NCI-H187 (cell line): ENCODE results near the gene OSTF1.

Experiments
- DNase-seq, 2 experiments: peaks; one replicate each; lab custom pipeline; 2025; lab: John Stamatoyannopoulos, UW

Gene OSTF1

GRCh38 chr9:75121914-75122558 lies 33.7 kb downstream of the OSTF1 start:
- no peak for DNase-seq

- no peak for DNase-seq
Observed at GRCh38 chr9:75123696-75124095, 35.4 kb downstream of the OSTF1 start.

- no peak for DNase-seq
Observed at GRCh38 chr9:75128535-75128934, 40.2 kb downstream of the OSTF1 start.

DNA sequence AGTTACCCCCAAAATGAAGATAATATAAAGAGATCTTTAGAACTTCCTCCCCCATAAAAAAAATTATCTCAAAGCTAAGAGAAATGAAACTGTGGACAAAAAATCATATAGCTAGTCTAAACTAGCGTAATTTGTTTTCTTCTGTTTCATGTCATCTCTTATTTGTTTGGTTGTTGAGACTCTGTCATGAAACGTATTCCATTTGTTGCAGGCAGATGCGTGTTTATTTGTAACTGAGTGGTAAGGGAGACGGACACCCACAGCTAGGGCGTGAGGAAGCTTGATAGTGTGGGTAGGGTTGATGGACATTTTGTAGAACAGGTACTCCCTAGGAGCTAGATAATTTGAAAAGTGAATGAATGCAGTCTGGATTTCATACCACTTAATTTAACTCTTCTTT lies 41.9 kb downstream of the OSTF1 start:
- no peak for DNase-seq

- DNase-seq, result no peak
Observed at GRCh38 chr9:75130621-75131230, 42.4 kb downstream of the OSTF1 start.

- DNase-seq, result no peak
Observed at GRCh38 chr9:75131700-75132099, 43.4 kb downstream of the OSTF1 start.

- no peak for DNase-seq
Observed at GRCh38 chr9:75132244-75132643, 43.9 kb downstream of the OSTF1 start.

GRCh38 chr9:75133396-75133795 lies 45.1 kb downstream of the OSTF1 start:
- no peak for DNase-seq

DNA sequence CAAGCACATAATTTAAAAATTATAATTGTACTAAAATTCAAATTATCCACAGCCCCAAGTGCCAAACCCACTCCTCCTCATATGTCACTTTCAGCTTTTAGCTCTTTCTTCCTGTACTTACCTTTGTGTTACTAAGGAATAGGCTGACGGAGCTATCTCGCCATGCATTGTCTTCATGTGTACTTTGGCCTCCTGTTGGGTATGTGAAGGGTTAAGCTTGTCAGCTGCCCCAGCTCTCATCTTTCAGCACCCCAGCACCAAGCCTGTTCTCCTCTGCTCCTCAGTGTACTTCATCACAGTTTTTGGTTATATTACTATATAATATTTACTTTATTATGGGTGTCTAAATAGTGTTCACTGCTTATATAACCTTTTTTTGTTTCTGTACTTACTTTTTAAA lies 46.2 kb downstream of the OSTF1 start:
- DNase-seq, result no peak

- DNase-seq, result no peak
Observed at GRCh38 chr9:75138260-75139040, 50.1 kb downstream of the OSTF1 start.

- DNase-seq, result no peak
Observed at GRCh38 chr9:75139201-75139600, 50.9 kb downstream of the OSTF1 start.

DNA sequence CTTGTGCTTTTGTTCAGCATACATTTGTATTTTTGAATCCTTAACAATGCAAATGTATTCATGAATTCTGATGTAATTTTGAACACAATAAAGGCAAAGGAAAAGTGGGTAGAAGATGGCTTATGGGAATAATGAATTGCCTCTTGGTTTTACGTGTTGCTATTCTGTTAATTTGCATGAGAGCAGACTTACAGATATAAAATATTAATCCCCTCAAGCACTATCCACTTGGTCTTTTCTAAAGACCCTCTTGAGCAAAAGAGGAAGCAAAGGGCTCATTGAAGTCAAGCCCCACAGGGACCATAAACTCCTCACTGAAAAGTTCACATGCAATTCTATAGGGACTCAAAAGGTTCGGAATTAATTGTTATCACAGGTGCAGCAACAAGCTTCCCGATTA lies 51.9 kb downstream of the OSTF1 start:
- no peak for DNase-seq

- no peak for DNase-seq
Observed at GRCh38 chr9:75142202-75142601, 53.9 kb downstream of the OSTF1 start.

DNA sequence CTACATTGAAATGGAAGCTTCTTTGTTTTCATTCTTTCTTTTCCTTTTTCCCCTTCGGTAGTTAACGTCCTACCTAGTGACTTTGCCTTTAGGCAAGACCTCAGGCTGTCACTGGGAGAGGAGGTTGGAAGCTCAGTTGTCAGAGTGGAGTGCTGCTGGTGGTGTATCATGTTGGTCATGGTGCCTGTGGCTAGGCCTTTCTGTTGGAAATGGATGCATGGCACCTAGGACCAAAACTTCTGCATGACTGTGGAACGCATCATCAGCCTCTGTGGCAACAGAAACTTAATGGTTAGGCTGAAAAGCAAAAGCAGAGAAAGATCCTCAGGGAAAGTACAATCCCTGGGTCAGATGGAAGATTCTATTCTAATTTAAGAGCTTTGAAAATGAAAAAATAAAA lies 57.9 kb downstream of the OSTF1 start:
- no peak for DNase-seq

DNA sequence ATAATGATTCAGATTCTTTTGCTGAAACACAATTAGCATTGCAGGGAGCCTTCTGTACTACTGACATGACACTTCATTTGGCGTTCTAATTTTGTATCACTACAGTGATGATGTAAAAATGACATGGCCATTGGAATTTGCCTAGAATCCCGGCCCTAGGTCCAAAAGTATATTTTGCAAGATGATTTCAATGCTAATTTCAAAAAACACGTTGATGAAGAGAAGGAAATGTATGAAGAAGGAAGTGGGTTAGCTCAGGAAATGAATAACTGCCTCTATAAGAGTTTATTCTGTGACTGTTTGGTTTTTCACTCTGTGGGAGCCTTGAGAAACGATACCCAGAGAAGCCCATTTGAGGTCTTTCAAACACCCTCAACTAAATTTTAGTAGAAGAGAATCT lies 59.3 kb downstream of the OSTF1 start:
- no peak for DNase-seq

DNA sequence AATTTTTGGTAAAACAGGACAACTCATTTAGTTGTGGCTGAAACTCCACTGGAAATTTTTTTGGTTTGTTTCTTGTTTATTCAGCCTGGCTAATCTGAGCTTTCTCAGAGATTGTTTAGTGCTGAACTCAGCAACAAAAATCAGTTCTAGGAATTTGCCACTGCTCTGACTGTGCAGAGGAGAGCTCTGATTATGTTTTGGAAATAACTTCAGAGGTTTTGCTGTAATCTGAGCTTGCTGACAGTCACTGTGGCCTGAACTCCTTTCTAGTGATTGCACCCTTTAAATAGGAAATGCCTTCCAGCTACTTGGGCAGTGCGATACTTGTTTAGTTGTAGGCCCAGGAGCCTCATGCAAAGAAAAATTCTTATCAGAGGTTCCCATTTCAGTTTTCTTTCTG lies 60.2 kb downstream of the OSTF1 start:
- DNase-seq, result no peak

DNA sequence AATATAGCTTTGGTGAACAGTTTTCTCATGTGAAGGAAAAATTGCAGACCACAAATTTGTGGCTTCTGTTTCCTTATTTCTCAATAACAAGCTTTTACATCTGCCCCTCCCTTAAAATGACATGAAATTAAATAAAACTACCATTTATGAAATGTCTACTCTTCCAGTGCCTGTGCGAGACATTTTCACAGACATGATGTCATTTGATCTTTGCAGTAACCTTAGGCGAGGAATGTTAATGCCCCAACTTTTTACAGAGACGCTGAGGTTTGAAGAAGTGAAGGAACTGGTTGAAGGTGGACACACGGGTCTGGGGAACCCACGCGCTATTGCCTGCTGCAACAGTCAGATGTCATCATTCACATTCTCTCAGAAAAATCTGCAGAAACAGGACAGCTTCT lies 61.5 kb downstream of the OSTF1 start:
- no peak for DNase-seq

- DNase-seq, result no peak
Observed at GRCh38 chr9:75150512-75150911, 62.2 kb downstream of the OSTF1 start.

DNA sequence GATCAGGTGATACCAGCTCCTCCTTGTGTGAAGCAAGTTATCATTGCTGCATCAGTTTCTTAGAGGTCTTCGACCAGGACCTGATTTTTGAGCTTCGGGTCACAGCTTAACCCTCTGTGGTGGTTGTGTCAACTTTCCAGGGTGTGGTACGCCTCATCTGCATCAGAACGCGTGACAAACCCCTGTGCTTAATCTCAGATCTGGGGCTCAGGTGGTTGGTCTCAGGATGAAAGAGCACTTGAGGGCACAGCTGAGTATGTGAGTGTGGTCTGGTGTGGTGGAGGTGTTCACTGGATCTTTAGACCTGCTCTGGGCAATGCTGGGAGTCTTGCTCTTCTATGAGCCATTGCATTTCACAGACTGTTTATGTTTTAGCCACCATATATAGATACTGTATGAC lies 64.1 kb downstream of the OSTF1 start:
- no peak for DNase-seq

DNA sequence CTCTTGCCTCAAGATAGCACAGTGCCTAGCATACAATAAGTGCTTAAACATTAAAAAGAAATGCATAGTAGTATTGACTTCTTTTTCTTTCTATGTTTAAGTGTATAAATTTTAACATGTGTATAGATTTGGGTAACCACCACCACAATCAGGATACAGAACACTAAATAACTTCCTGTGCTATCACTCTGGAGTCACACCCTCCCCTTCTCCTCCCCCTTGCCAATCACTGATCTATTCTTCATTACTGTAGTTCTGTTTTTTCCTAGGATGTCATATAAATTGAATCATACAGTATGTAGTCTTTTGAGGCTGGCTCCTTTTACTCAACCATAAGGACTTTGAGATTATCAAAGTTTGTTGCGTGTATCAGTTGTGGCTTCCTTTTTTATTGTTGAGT lies 68.5 kb downstream of the OSTF1 start:
- no peak for DNase-seq

DNA sequence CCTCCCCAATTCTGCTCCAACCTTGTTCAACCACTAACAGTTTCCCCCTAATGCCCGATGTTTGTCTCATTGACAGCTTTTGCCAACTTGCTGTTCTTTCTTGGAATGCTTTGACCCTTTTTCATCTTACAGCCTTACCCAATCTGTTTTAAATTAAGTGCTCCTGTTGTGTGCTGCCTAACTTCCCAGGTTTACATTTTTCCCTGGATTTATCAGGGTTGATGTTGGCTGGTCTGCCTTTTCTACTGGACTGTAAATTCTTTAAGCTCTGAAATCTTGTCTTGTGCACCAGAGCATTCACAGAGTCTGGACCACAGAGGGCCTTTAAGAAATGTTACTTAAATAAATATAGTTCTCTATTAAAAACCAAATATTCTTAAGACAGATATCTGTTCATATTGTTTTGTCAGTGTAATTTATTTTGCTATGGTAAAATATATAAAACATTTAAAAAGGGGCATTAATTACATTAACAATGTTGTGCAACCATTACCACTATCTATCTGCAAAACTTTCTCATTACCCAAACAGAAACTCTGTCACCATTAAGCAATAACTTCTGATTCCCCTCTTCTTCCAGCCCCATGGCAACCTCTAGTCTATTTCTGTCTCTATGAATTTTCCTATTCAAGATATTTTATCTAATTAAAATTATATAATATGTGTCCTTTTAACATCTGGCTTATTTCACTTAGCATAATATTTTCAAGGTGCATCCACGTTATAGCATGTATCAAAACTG lies 73.0 kb downstream of the OSTF1 start:
- no peak for DNase-seq

- DNase-seq, result no peak
Observed at GRCh38 chr9:75163764-75164163, 75.5 kb downstream of the OSTF1 start.

DNA sequence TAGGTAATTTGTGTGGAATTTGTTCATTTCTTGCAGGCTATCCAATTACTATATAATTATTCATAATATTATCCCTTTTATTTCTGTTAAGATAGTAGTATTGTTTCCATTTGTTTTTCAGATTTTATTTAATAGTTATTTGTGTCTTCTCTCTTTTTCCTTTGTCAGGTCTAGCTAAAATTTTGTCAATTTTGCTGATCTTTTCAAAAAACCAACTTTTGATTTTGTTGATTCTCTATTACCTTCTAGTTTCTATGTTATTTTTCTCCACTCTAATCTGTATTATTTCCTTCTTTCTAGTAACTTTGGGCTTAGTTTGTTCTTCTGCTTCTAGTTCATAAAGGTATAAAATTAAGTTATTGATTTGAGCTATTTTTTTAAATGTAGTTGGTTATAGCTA lies 76.3 kb downstream of the OSTF1 start:
- no peak for DNase-seq
